ENCODE data around the gene JAG1.

- TF ChIP-seq ESRRA (CRISPR knock-in tag; IDR thresholded peaks at IDR 0.05; ENCODE audit: borderline replicate concordance) (no peak), CTCF (IDR thresholded peaks at IDR 0.05) (no peak), MAX (CRISPR knock-in tag; IDR thresholded peaks at IDR 0.05) (no peak)
Observed at GRCh38 chr20:10720565-10720964, 46.8 kb upstream of the JAG1 start.
